Activated T-cell treated with anti-CD3 and anti-CD28 coated beads, Interleukin-2, amount 50 U/mL, for 72 hours (primary cell): ENCODE measurements around the gene PIK3R6. TPM values are rescaled to one million over a fixed set of nuclear protein-coding genes. Genes with fewer than 3 reads are reported as not detected.

Experiments
- ATAC-seq, 2 donors: fragments of 150-1000 bp; cut with Tn5 transposase; replicated peaks in 1 of 2; 2 replicates each; pipeline ENCODE4 v1.10.0; 2021; ENCODE audit warnings: moderate library complexity in 2 of 2, mild to moderate bottlenecking in 1 of 2
- DNase-seq, 2 donors: peaks; one replicate each; pipeline ENCODE4 v3.0.0; 2021 to 2022; ENCODE audit warnings: mixed read lengths in 1 of 2
- H3K27ac Mint-ChIP-seq: one replicate; pipeline ENCODE4 v1.8.0; 2022; ENCODE audit warnings: mild to moderate bottlenecking, moderate library complexity, mixed read lengths
- H3K27me3 Mint-ChIP-seq: one replicate; pipeline ENCODE4 v1.8.0; 2022; ENCODE audit warnings: low read depth, mixed read lengths
- H3K36me3 Mint-ChIP-seq, 2 donors: one replicate each; pipeline ENCODE4 v1.8.0; 2022; ENCODE audit warnings: mixed read lengths in 2 of 2, mild to moderate bottlenecking in 1 of 2; ENCODE audit not compliant: insufficient read depth in 2 of 2
- H3K4me1 Mint-ChIP-seq: one replicate; pipeline ENCODE4 v1.8.0; 2022; ENCODE audit warnings: low read depth, mixed read lengths
- H3K4me3 Mint-ChIP-seq, 2 donors: one replicate each; pipeline ENCODE4 v1.8.0; 2022; ENCODE audit warnings: mild to moderate bottlenecking in 2 of 2, mixed read lengths in 2 of 2, moderate library complexity in 2 of 2
- H3K9me3 Mint-ChIP-seq, 2 donors: one replicate each; pipeline ENCODE4 v1.8.0; 2022; ENCODE audit warnings: mixed read lengths in 2 of 2
- total RNA-seq, 2 donors: library from RNA; stranded (reverse); gene quantifications; one replicate each; pipeline ENCODE4 v1.2.3, GENCODE V29; 2022

PIK3R6 gene
- total RNA-seq, 2 donors from 2014 or later: 0.99 to 2.6 TPM

DNA sequence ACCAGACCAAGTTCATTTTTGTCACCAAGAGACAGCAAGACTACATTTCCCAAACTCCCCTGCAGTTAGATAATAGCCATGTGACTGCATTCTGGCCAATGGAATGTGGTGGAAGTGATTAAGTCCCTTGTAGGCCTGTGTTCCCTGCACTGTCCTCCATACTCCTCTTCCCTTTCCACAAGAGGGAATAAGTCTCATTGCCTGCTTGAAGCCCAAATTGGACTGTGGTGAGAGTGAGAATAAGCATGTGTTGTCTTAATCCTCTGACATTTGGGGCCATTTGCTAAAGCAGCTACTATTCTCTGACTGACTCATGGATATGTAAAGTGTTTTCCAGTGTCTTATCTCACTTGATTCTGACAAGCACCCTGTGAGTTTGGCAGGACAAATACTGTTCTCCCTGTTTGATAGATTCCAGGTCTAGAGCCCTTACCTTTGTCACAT is 20.7 kb downstream of the PIK3R6 start:
- DNase-seq (no peak), ATAC-seq (peak; percentile 44 to 47)
- Mint-ChIP-seq H3K4me1 (no peaks in the 10 kb centered on the region), H3K4me3 (no peak overlapping the region), H3K27me3 (no peaks in the 10 kb centered on the region), H3K9me3 (peaks cover 0 to 2% of the 10 kb centered on the region in 2 donors), H3K27ac (no peak overlapping the region), H3K36me3 (peaks cover 1 to 2% of the 10 kb centered on the region in 2 donors)

DNA sequence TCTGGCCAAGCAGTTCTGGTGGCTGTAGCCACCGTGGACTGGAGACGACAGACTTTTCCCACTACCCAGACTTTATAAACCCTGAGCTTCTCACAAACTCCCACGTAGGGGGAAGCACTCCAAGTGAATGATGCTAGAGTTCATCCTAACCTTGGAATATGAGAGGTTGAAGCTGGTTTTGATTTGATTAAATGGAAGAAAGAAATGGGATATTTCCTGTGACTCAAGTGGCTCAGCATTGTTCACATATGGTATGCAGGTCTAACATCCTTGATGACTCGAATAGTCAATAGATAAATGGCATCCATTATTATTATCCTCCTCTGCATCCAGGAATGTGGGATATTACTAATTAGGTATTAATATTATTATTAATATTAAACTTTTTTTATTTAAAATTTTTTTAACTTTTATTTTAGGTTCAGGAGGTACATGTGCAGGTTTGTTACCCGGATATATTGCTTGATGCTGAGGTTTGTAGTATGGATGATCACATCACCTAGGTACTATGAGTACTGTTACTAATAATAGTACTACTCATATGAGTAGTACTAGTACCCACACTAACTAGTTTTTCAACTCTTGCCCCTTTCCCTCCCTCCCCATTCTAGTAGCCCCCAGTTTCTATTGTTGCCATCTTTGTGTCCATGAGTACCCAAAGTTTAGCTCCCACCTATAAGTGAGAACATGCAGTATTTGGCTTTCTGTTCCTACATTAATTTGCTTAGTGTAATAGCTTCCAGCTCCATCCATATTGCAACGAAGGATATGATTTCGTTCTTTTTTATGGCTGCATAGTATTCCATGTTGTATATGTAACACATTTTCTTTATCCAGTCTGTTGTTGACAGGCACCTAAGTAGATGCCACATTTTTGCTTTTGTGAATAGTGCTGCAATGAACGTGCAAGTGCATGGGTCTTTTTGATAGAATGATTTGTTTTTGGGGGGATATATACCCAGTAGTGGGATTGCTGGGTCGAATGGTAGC is 22.9 kb downstream of the PIK3R6 start:
- Mint-ChIP-seq H3K4me1 (no peaks in the 10 kb centered on the region), H3K27me3 (no peaks in the 10 kb centered on the region), H3K4me3 (no peak overlapping the region), H3K36me3 (peaks cover 1 to 2% of the 10 kb centered on the region in 2 donors), H3K9me3 (peaks cover 0 to 2% of the 10 kb centered on the region in 2 donors), H3K27ac (no peak overlapping the region)
- ATAC-seq (peak in 1 of 2 donors; percentile 36), DNase-seq (no peak)

DNA sequence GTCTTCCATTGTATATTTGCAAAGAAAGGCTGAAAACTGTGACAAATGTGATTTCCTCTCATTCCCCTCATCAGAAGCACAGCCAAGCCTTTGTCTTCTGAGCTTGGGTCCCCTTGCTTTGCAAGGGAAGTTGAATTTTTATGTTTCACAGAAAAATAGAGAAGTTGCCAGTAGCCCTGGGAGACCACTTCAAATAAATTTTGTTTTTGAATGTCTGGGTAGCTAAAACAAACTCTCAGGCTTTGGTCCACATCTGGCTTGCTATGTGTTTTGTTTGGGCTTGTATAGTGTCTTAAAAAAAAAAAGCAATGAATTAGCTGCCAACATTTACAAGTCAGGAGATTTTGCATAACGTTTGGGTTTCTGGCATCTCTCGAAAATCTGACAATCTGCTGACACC is 24.1 kb downstream of the PIK3R6 start:
- DNase-seq (no peak), ATAC-seq (no peak)
- no peak overlapping the region for H3K27ac Mint-ChIP-seq
- H3K4me3 Mint-ChIP-seq: no peak overlapping the region
- peaks cover 0 to 2% of the 10 kb centered on the region in 2 donors for H3K9me3 Mint-ChIP-seq
- H3K27me3 Mint-ChIP-seq: no peaks in the 10 kb centered on the region
- no peaks in the 10 kb centered on the region for H3K4me1 Mint-ChIP-seq
- peaks cover 1 to 2% of the 10 kb centered on the region in 2 donors for H3K36me3 Mint-ChIP-seq

DNA sequence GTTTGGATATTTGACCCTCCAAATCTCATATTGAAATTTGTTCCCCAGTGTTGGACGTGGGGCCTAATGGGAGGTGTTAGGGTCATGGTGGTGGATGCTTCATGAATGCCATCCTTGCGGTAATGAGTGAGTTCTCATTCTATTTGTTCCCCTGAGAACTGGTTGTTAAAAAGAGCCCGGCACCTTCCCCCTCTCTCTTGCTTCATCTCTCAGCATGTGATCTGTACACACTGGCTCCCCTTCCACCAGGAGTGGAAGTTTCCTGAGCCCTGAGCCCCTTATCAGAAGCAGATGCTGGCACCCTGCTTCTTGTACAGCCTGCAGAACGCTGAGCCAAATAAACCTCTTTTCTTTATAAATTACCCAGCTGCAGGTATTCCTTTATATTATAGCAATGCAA is 25.6 kb downstream of the PIK3R6 start:
- ATAC-seq: no peak
- Mint-ChIP-seq H3K36me3 (peaks cover 1 to 2% of the 10 kb centered on the region in 2 donors), H3K4me1 (no peaks in the 10 kb centered on the region), H3K27me3 (no peaks in the 10 kb centered on the region), H3K4me3 (no peak overlapping the region), H3K27ac (no peak overlapping the region), H3K9me3 (peaks cover 0 to 2% of the 10 kb centered on the region in 2 donors)
- no peak for DNase-seq

DNA sequence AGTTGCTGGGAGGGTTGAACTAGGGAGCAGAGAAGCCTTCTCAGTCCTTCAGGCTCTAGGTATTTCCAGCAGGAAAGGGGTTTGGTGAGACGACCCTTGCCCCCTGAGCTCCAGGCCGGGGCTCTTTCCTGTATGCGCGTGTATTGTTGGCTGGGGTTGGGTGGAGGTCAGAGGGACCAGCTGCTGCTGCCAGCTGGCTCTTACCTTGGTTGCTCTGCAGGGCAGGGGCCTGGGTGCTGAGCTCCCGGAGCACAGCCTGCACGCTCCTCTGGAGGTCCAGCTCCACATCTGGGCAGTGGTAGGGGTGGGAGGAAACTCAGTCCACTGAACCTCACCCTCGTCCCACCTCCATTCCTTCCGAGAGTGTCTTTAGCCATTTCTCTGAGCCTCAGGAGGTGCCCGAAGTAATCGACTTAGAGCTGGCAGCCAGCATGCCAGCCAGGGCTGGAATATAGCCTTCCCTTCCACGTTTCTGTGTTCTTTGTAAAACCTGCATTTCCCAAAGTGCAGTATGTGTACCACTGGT is 28.0 kb downstream of the PIK3R6 start:
- Mint-ChIP-seq H3K4me1 (no peaks in the 10 kb centered on the region), H3K4me3 (no peak overlapping the region), H3K27me3 (no peaks in the 10 kb centered on the region), H3K9me3 (no peaks in the 10 kb centered on the region), H3K36me3 (no peaks in the 10 kb centered on the region), H3K27ac (no peak overlapping the region)
- DNase-seq (no peak), ATAC-seq (no peak)

DNA sequence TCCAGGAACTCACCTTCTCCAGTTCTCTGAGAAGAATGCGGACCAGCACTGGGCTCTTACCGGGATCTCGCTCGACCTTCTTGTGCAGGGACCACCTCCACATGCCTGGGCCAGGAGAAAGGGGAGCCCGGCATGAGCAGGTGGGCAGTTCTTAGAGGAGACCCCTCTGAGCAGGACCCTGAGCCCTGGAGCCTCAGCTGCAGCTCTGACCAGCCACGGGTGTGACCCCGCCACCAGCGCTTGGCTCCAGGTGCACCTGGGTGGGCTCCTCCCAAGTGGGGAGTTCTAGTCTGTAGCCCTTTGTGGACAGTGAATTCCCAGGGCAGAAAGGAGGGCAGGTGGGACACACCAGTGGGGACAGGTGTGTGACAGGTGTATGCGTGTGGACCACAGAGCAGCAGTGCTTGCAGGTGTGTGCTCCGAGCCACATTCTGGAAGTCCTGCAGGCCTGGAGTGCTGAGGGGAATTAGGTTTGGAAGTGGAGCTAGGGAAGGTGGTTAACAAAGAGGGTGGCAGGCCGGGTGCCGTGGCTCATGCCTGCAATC is 28.9 kb downstream of the PIK3R6 start:
- ATAC-seq (no peak), DNase-seq (no peak)
- H3K9me3 Mint-ChIP-seq: no peaks in the 10 kb centered on the region
- H3K27me3 Mint-ChIP-seq: no peaks in the 10 kb centered on the region
- no peaks in the 10 kb centered on the region for H3K36me3 Mint-ChIP-seq
- H3K4me3 Mint-ChIP-seq: no peak overlapping the region
- H3K4me1 Mint-ChIP-seq: no peaks in the 10 kb centered on the region
- H3K27ac Mint-ChIP-seq: no peak overlapping the region

DNA sequence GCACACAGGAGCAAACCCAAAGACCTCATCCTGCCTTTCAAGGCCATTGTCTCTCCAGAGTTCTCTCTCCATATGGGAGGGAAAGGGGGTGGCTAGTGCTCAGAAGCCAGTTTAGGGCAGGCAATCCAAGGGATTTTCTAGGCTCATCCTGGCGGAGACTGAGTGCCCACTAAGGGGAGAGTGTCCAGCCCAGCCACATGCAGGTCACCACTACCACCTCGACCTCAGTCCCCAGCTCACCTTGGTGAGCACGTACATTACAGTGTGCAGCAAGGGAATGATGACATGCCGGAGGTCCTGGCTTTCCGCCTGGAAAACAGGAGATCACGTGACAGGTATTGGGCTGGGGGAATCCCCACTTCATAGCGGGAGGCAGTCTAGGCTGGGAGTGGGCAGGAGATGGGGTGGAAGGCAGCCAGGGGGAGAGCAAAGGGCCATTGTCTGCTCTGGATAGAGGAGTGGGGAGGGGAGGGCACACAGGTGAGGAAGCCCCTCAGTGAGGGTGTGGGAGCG is 29.9 kb downstream of the PIK3R6 start:
- H3K36me3 Mint-ChIP-seq: no peaks in the 10 kb centered on the region

DNA sequence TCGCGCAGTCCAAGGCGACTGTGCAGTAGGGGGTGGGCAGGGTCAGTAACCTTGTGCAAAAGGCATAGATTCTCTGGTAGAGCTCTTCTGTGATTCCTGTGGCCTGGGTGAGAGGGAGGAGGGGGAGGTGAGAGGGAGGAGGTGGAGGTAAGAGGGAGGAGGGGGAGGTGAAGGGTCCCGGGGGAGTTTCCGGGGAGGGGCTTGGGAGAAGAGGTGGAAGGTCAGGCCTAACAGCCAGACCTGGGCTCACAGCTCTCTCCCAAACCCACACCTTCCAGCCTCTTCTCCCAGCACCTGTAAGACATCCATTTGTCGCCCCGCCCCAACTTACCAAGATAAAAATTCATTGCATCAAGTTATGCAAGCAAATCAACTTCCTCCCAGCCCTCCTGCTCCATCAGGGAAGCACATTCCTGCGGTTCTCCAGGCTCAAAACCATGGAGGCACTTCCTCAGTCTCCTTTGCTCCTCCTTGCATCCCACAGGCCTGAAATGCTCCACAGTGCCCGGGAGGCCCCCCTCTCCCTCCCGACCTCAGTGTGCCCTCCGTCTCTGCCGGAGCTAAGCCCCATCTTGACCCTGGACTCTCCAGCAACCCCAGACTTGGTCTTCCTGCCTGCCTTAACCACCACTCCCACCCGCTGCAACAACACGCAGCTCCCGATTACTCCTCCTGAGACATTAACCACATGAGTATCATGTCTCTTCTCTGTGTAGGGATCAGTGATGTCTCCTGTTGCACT is 30.5 kb downstream of the PIK3R6 start:
- H3K4me1 Mint-ChIP-seq: no peaks in the 10 kb centered on the region
- H3K4me3 Mint-ChIP-seq: no peak overlapping the region
- no peaks in the 10 kb centered on the region for H3K9me3 Mint-ChIP-seq
- no peak for DNase-seq
- H3K36me3 Mint-ChIP-seq: no peaks in the 10 kb centered on the region
- H3K27ac Mint-ChIP-seq: no peak overlapping the region
- H3K27me3 Mint-ChIP-seq: no peaks in the 10 kb centered on the region
- no peak for ATAC-seq

More for the DNA sequence above, 29.9 kb downstream of the PIK3R6 start:
- no peak for ATAC-seq
- Mint-ChIP-seq H3K9me3 (no peaks in the 10 kb centered on the region), H3K27ac (no peak overlapping the region), H3K27me3 (no peaks in the 10 kb centered on the region), H3K4me3 (no peak overlapping the region), H3K4me1 (no peaks in the 10 kb centered on the region)
- no peak for DNase-seq

DNA sequence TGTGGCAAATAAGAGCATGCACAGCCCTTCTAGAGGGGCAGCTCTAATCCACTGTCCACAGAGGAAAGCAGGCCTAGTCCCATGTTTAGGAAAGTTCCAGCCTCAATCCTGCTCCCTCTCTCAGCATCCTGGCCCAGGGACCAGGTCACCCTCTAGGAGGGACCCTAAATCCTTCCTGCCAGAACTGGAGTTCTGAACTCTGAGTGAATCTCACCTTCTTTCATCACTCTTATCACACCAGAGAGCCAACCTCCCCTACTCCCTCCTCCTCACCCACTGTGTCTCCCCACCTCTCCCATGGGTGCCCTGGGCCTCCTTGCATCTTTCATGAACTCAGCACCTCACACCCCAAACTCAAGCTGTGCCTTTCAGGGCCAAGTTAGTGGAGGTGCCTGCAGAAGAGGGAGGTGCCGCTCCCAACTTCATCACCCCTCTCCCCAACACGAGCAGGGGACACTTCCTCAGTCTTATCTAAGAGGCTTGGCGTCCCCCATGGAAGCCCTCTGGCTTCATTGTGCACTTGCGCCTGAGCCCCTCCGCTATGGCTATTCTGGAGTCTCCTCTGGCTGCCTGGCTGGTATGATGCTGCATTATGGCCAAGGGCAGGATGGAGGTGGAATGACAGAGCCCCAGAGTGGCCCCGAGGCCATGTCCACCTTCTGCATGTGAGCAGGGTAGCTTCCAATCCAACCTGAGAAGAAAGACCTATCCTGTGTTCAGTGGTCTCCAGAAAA is 31.7 kb downstream of the PIK3R6 start:
- Mint-ChIP-seq H3K27me3 (no peaks in the 10 kb centered on the region), H3K4me1 (no peaks in the 10 kb centered on the region), H3K9me3 (no peaks in the 10 kb centered on the region), H3K27ac (no peak overlapping the region), H3K36me3 (no peaks in the 10 kb centered on the region), H3K4me3 (no peak overlapping the region)
- ATAC-seq: no peak
- DNase-seq: no peak

DNA sequence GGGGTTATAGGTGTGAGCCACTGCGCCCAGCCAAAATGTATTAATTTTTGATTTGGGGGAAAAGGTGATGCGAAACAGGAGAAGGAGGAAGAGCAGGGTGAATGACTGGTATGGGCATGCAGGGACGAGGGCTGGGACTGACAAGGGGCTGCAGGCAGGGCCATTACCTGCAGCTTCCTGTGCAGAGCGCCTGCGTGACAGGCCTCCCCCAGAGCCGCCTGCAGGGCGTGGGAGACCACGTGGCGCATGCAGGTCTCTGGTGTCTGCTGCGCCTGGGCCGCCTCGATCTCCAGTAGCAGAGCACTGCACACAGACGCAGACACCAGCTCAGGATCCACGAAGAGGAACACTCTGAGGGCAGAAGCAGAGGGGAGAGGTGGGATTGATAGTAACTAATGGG is 32.4 kb downstream of the PIK3R6 start:
- ATAC-seq (no peak), DNase-seq (no peak)
- Mint-ChIP-seq H3K9me3 (no peaks in the 10 kb centered on the region), H3K4me1 (no peaks in the 10 kb centered on the region), H3K4me3 (no peak overlapping the region), H3K27me3 (no peaks in the 10 kb centered on the region), H3K36me3 (no peaks in the 10 kb centered on the region), H3K27ac (no peak overlapping the region)

DNA sequence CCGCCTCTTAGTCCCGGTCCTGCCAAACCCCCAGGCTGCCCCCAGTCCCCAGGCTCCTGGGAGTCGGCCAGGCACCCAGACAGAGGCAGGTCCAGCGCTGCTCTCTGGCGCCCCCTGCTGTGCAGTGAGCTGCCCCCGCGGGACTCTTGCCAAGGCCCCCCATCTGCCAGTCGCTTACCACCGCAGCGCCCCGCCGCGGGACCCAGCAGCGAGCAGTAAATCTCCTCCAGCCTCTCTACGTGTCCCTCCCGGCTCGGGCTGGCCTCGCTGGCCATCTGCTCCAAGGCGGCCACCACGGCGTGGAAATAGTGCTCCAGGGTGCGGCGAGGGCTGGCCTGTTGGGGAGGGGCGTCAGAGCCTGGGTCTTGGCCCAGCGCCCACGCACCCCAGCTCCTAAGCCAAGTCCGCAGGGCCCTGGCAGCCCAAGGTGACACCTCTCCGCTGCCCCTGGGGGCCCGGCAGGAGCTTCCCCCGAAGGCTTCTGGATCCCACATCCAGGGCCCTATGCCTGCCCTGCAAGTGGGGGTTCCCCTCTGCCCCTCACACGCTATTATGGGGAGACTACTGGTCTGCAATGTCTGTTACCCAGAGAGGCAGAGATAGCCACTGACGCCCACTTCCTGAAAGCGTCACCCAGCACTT is 34.6 kb downstream of the PIK3R6 start:
- ATAC-seq: no peak
- no peak overlapping the region for H3K27ac Mint-ChIP-seq
- H3K27me3 Mint-ChIP-seq: no peaks in the 10 kb centered on the region

More for the DNA sequence above, 34.6 kb downstream of the PIK3R6 start:
- Mint-ChIP-seq H3K4me3 (no peak overlapping the region), H3K4me1 (no peaks in the 10 kb centered on the region), H3K9me3 (no peaks in the 10 kb centered on the region), H3K36me3 (no peaks in the 10 kb centered on the region)
- peak; percentile 40 to 55 for DNase-seq
